22Rv1 (cell line): ENCODE data around the gene TRIM27.

Source experiments
- CTCF ChIP-seq: fragments of 450-650 bp; IDR thresholded peaks from 2 replicates; pipeline ENCODE4 v1.5.1; 2017; ENCODE audit warnings: mild to moderate bottlenecking
- ZFX ChIP-seq: fragments of 450-650 bp; IDR thresholded peaks from 2 replicates; pipeline ENCODE4 v1.6.1; 2017; ENCODE audit warnings: antibody characterized with exemption, borderline replicate concordance

GRCh38 chr6:28860581-28860980 lies 63.2 kb downstream of the TRIM27 start:
- TF ChIP-seq CTCF: no peak
- TF ChIP-seq ZFX: no peak
